Vagina (tissue), 2 donors: ENCODE data around the gene MAGEC3.
"Not testable (repeated sequence)": the region's sequence is repeated elsewhere in the genome, so short reads cannot be mapped to it uniquely, and the experiment has no call there.

Experiments
- CTCF ChIP-seq, 3 experiments: fragments of 450-650 bp in 2 of 3; fragments of 200-600 bp in 1 of 3; sonication (generic) in 1 of 3; IDR thresholded peaks; one replicate each; pipeline ENCODE4 v1.5.1; 2017 to 2019; ENCODE audit warnings: antibody characterized with exemption in 3 of 3, mild to moderate bottlenecking in 2 of 3, moderate library complexity in 2 of 3
- POLR2A ChIP-seq, 2 donors: fragments of 450-650 bp; IDR thresholded peaks; one replicate each; pipeline ENCODE4 v1.6.1; 2017; ENCODE audit warnings: antibody characterized with exemption in 2 of 2, mild to moderate bottlenecking in 2 of 2, moderate library complexity in 2 of 2

GRCh38 chrX:141888811-141889210 is 50.7 kb downstream of the MAGEC3 start:
- not testable (repeated sequence) for TF ChIP-seq CTCF, POLR2A (IDR thresholded peaks at IDR 0.05)
